DND-41 (cell line): ENCODE data around the gene MPST.
"Not testable (repeated sequence)": the region's sequence is repeated elsewhere in the genome, so short reads cannot be mapped to it uniquely, and the experiment has no call there.

Source experiments
- ATAC-seq: fragments of 200-7000 bp; cut with Tn5 transposase; 3 replicates; pipeline ENCODE4 v1.9.1; 2021; ENCODE audit warnings: low read depth; ENCODE audit not compliant: insufficient read depth
- DNase-seq: peaks from one replicate; pipeline ENCODE4 v3.0.0-alpha.2; 2020
- H2AFZ ChIP-seq: 2 replicates; pipeline ENCODE4 v1.6.0; 2012; ENCODE audit warnings: low read depth, low read length
- H3K27ac ChIP-seq: 2 replicates; pipeline ENCODE4 v1.5.1; 2012; ENCODE audit warnings: low read length, inconsistent platforms
- H3K27me3 ChIP-seq: fragments of 200-600 bp; sonication (generic); 2 replicates; pipeline ENCODE4 v1.6.0; 2012; ENCODE audit warnings: low read length, mild to moderate bottlenecking, inconsistent platforms; ENCODE audit not compliant: insufficient read depth, poor library complexity
- H3K36me3 ChIP-seq: 2 replicates; pipeline ENCODE4 v1.5.1; 2012; ENCODE audit warnings: low read length, inconsistent platforms; ENCODE audit not compliant: insufficient read depth
- H3K4me1 ChIP-seq: 2 replicates; pipeline ENCODE4 v1.5.1; 2012; ENCODE audit warnings: mild to moderate bottlenecking, low read length; ENCODE audit not compliant: insufficient read depth
- H3K4me2 ChIP-seq: 2 replicates; pipeline ENCODE4 v1.6.0; 2012; ENCODE audit warnings: mild to moderate bottlenecking, moderate library complexity, low read length, inconsistent platforms; ENCODE audit not compliant: insufficient read depth
- H3K4me3 ChIP-seq, 2 experiments: fragments of 200-600 bp in 1 of 2; shearing (Covaris generic) in 1 of 2; 2 replicates each; pipeline ENCODE4 v1.5.1; 2012 to 2016; ENCODE audit warnings: inconsistent platforms in 2 of 2, low read length in 2 of 2, mild to moderate bottlenecking in 2 of 2, low read depth in 1 of 2, moderate library complexity in 1 of 2
- H3K79me2 ChIP-seq: 2 replicates; pipeline ENCODE4 v1.6.0; 2012; ENCODE audit warnings: low read length, inconsistent platforms; ENCODE audit not compliant: insufficient read depth
- H3K9ac ChIP-seq: 2 replicates; pipeline ENCODE4 v1.6.0; 2012; ENCODE audit warnings: low read depth, mild to moderate bottlenecking, inconsistent platforms, low read length, moderate library complexity
- H3K9me3 ChIP-seq: 2 replicates; pipeline ENCODE4 v1.5.1; 2012; ENCODE audit warnings: low read length, moderate library complexity, mild to moderate bottlenecking, inconsistent platforms; ENCODE audit not compliant: insufficient read depth, severe bottlenecking
- H4K20me1 ChIP-seq: 2 replicates; pipeline ENCODE4 v1.6.0; 2012; ENCODE audit warnings: low read length; ENCODE audit not compliant: insufficient read depth
- CTCF ChIP-seq: IDR thresholded peaks from 2 replicates; pipeline ENCODE4 v1.5.1; 2012; ENCODE audit warnings: borderline replicate concordance, low read length, moderate library complexity, mild to moderate bottlenecking; ENCODE audit not compliant: poor library complexity, severe bottlenecking; ENCODE audit errors: extremely low read depth
- EZH2 ChIP-seq: IDR thresholded peaks from 3 replicates; pipeline ENCODE4 v1.6.1; 2012; ENCODE audit warnings: borderline replicate concordance, low read depth, mild to moderate bottlenecking, moderate library complexity, low read length, inconsistent platforms; ENCODE audit not compliant: severe bottlenecking

The MPST gene

GRCh38 chr22:36986242-36986821, 33.2 kb upstream of the MPST start:
- ATAC-seq = no peak

GRCh38 chr22:36988075-36988832, 31.3 kb upstream of the MPST start:
- H2AFZ ChIP-seq = no peak overlapping the region
- H3K36me3 ChIP-seq = no peaks in the 10 kb centered on the region
- no peak overlapping the region for H3K4me3 ChIP-seq
- ATAC-seq (no peak), DNase-seq (no peak)
- no peaks in the 10 kb centered on the region for H4K20me1 ChIP-seq
- peaks cover 7% of the 10 kb centered on the region for H3K27me3 ChIP-seq
- H3K4me1 ChIP-seq = no peaks in the 10 kb centered on the region
- TF ChIP-seq CTCF (no peak), EZH2 (no peak)
- no peak overlapping the region for H3K9ac ChIP-seq
- H3K4me2 ChIP-seq = no peak overlapping the region
- H3K79me2 ChIP-seq = no peaks in the 10 kb centered on the region
- H3K9me3 ChIP-seq = peaks cover 8% of the 10 kb centered on the region
- H3K27ac ChIP-seq = no peak overlapping the region

More at GRCh38 chr22:36986242-36986821, 33.2 kb upstream of the MPST start:
- no peaks in the 10 kb centered on the region for H3K4me1 ChIP-seq
- peaks cover 12% of the 10 kb centered on the region for H3K27me3 ChIP-seq
- no peak overlapping the region for H3K27ac ChIP-seq
- no peak overlapping the region for H3K9ac ChIP-seq
- H4K20me1 ChIP-seq = no peaks in the 10 kb centered on the region
- H3K36me3 ChIP-seq = no peaks in the 10 kb centered on the region
- H3K79me2 ChIP-seq = no peaks in the 10 kb centered on the region
- TF ChIP-seq EZH2 (no peak), CTCF (peak; percentile 82)
- peaks cover 8% of the 10 kb centered on the region for H3K9me3 ChIP-seq
- H3K4me3 ChIP-seq = no peak overlapping the region
- H2AFZ ChIP-seq = no peak overlapping the region
- H3K4me2 ChIP-seq = no peak overlapping the region
- DNase-seq = peak; percentile 44

GRCh38 chr22:36989012-36989411, 30.5 kb upstream of the MPST start:
- not testable (repeated sequence) for H3K79me2 ChIP-seq, H4K20me1 ChIP-seq, H3K4me3 ChIP-seq, H3K36me3 ChIP-seq, DNase-seq, H3K27ac ChIP-seq, H3K27me3 ChIP-seq, H3K9ac ChIP-seq, H3K9me3 ChIP-seq, H3K4me1 ChIP-seq, ATAC-seq, H2AFZ ChIP-seq, H3K4me2 ChIP-seq

GRCh38 chr22:36990457-36990856, 29.1 kb upstream of the MPST start:
- Histone ChIP-seq H3K4me1 (no peaks in the 10 kb centered on the region), H3K27me3 (peaks cover 9% of the 10 kb centered on the region), H3K27ac (no peak overlapping the region), H3K4me3 (no peak overlapping the region), H3K79me2 (no peaks in the 10 kb centered on the region), H4K20me1 (no peaks in the 10 kb centered on the region), H3K4me2 (no peak overlapping the region), H3K9ac (no peak overlapping the region), H3K36me3 (no peaks in the 10 kb centered on the region), H2AFZ (no peak overlapping the region), H3K9me3 (peaks cover 8% of the 10 kb centered on the region)
- DNase-seq (no peak), ATAC-seq (no peak)
- TF ChIP-seq EZH2 (no peak), CTCF (no peak)
